ENCODE data around the gene ABCB1.

DNA sequence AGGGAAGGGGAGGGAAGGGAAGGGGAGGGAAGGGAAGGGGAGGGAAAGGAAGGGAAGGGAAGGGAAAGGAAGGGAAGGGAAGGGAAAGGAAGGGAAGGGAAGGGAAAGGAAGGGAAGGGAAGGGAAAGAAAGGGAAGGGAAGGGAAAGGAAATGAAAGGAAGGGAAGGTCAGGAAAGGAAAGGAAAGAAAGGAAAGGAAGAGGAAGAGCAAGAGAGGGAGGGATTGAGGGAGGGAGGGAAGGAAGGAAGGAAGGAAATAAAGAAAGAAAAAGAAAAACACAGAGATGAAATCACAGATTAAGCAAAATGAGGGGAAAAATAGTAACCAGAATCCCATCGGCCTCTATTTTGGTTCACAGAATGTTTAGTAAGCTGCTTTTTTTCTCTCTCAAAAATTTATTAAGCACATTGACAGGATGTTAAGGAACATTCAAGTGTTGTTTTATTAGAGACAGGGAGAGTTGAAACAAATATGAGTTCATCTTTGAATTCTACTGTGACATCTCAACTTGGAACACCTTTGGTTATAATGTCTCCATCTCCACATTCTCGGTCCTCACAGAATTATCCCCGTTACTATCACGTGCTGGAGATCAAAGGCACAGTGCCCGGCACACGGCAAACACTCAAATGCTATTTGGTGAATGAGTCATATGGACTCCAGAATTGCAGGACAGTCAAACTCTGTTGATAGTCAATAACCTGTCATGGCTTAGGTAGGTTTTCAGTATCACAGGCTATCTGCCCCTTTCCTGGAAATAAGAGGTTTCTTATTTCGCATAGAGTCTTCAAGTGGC, 52.4 kb downstream of the ABCB1 start:
- TF ChIP-seq NCOA1 (CRISPR knock-in tag; IDR thresholded peaks at IDR 0.05) (no peak), KDM1A (CRISPR knock-in tag; IDR thresholded peaks at IDR 0.05) (no peak), ZNF563 (CRISPR knock-in tag; IDR thresholded peaks at IDR 0.05) (no peak), POLR2G (IDR thresholded peaks at IDR 0.05; ENCODE audit: low read depth, low read length) (no peak), ESRRA (CRISPR knock-in tag; IDR thresholded peaks at IDR 0.05; ENCODE audit: low read depth) (no peak), JUND (CRISPR knock-in tag; IDR thresholded peaks at IDR 0.05) (peak; percentile 95), ZNF598 (CRISPR knock-in tag; IDR thresholded peaks at IDR 0.05; ENCODE audit: borderline replicate concordance) (no peak), ZNF337 (CRISPR knock-in tag; IDR thresholded peaks at IDR 0.05; ENCODE audit: borderline replicate concordance, low read depth) (no peak), YY1 (IDR thresholded peaks at IDR 0.05; ENCODE audit: insufficient read depth, insufficient replicate concordance, low read depth, low read length) (no peak), POLR2AphosphoS5 (IDR thresholded peaks at IDR 0.05; ENCODE audit: low read depth, low read length) (no peak)
- TF ChIP-seq, protein P1, sequence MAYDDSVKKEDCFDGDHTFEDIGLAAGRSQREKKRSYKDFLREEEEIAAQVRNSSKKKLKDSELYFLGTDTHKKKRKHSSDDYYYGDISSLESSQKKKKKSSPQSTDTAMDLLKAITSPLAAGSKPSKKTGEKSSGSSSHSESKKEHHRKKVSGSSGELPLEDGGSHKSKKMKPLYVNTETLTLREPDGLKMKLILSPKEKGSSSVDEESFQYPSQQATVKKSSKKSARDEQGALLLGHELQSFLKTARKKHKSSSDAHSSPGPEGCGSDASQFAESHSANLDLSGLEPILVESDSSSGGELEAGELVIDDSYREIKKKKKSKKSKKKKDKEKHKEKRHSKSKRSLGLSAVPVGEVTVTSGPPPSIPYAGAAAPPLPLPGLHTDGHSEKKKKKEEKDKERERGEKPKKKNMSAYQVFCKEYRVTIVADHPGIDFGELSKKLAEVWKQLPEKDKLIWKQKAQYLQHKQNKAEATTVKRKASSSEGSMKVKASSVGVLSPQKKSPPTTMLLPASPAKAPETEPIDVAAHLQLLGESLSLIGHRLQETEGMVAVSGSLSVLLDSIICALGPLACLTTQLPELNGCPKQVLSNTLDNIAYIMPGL (CRISPR knock-in tag; IDR thresholded peaks at IDR 0.05; ENCODE audit: borderline replicate concordance in 1 of 2, low read depth in 1 of 2) = no peak
- TF ChIP-seq, protein P2, sequence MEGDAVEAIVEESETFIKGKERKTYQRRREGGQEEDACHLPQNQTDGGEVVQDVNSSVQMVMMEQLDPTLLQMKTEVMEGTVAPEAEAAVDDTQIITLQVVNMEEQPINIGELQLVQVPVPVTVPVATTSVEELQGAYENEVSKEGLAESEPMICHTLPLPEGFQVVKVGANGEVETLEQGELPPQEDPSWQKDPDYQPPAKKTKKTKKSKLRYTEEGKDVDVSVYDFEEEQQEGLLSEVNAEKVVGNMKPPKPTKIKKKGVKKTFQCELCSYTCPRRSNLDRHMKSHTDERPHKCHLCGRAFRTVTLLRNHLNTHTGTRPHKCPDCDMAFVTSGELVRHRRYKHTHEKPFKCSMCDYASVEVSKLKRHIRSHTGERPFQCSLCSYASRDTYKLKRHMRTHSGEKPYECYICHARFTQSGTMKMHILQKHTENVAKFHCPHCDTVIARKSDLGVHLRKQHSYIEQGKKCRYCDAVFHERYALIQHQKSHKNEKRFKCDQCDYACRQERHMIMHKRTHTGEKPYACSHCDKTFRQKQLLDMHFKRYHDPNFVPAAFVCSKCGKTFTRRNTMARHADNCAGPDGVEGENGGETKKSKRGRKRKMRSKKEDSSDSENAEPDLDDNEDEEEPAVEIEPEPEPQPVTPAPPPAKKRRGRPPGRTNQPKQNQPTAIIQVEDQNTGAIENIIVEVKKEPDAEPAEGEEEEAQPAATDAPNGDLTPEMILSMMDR (CRISPR knock-in tag; IDR thresholded peaks at IDR 0.05) = no peak
- TF ChIP-seq, protein P3, sequence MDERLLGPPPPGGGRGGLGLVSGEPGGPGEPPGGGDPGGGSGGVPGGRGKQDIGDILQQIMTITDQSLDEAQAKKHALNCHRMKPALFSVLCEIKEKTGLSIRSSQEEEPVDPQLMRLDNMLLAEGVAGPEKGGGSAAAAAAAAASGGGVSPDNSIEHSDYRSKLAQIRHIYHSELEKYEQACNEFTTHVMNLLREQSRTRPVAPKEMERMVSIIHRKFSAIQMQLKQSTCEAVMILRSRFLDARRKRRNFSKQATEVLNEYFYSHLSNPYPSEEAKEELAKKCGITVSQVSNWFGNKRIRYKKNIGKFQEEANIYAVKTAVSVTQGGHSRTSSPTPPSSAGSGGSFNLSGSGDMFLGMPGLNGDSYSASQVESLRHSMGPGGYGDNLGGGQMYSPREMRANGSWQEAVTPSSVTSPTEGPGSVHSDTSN (CRISPR knock-in tag; IDR thresholded peaks at IDR 0.05) = no peak
- TF ChIP-seq, protein P4, sequence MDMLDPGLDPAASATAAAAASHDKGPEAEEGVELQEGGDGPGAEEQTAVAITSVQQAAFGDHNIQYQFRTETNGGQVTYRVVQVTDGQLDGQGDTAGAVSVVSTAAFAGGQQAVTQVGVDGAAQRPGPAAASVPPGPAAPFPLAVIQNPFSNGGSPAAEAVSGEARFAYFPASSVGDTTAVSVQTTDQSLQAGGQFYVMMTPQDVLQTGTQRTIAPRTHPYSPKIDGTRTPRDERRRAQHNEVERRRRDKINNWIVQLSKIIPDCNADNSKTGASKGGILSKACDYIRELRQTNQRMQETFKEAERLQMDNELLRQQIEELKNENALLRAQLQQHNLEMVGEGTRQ (IDR thresholded peaks at IDR 0.05; ENCODE audit: low read depth, low read length) = peak; percentile 87
- TF ChIP-seq, protein P4 (CRISPR knock-in tag; IDR thresholded peaks at IDR 0.05; ENCODE audit: borderline replicate concordance) = peak; percentile 86; the same call in 1 of the 2 replicates
